Measurements from ENCODE around the gene SORCS2. TPM values are rescaled to one million over a fixed set of nuclear protein-coding genes. Genes with fewer than 3 reads are reported as not detected.

SORCS2 gene
- total RNA-seq, 2 experiments from 2014 or later = 0.03 TPM; not detected in 1

DNA sequence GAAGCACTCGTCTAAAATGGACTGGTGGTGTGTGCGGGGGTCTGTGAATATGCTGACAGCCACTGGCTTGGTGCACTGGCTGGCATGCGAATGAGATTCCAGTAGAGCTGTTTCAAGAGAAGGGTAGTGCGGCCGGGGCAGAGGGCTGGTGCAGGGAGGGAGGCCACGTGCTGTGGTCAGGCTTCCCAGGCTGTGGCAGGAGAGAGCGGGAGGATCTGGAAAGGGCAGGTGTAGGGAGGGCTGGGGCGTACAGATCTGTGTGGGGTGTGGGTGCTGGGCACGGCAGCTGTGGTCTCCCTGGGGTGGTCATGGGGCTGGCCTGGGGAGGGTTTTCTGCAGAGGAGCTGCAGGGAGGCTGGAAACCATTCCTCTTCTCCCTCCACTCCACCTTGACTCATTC, 30.2 kb downstream of the SORCS2 start:
- intact Hi-C loops (cut with micrococcal nuclease; ENCODE audit: unreplicated experiment) = no loop called here
- Histone ChIP-seq H3K4me3 (ENCODE audit: low read depth, low read length, poor library complexity, severe bottlenecking) (no peak overlapping the region), H2AFZ (ENCODE audit: low read length) (no peak overlapping the region), H3K79me2 (ENCODE audit: insufficient read depth, low read depth, low read length) (no peaks in the 10 kb centered on the region), H3K4me1 (ENCODE audit: insufficient read depth, low read length, poor library complexity, severe bottlenecking) (no peaks in the 10 kb centered on the region), H4K20me1 (ENCODE audit: insufficient read depth, low read length) (no peaks in the 10 kb centered on the region), H3K9me3 (ENCODE audit: low read length) (no peaks in the 10 kb centered on the region), H3K27ac (ENCODE audit: low read depth, low read length, poor library complexity, severe bottlenecking) (no peak overlapping the region), H3K9me2 (ENCODE audit: insufficient read depth, low read length) (no peaks in the 10 kb centered on the region), H3K36me3 (ENCODE audit: insufficient read depth, low read length) (no peaks in the 10 kb centered on the region), H3K4me2 (ENCODE audit: low read length) (no peak overlapping the region)
- ChIA-PET POLR2A (no interaction called here), CTCF (ENCODE audit: unreplicated experiment) (no interaction called here)
- TF ChIP-seq, protein P1, sequence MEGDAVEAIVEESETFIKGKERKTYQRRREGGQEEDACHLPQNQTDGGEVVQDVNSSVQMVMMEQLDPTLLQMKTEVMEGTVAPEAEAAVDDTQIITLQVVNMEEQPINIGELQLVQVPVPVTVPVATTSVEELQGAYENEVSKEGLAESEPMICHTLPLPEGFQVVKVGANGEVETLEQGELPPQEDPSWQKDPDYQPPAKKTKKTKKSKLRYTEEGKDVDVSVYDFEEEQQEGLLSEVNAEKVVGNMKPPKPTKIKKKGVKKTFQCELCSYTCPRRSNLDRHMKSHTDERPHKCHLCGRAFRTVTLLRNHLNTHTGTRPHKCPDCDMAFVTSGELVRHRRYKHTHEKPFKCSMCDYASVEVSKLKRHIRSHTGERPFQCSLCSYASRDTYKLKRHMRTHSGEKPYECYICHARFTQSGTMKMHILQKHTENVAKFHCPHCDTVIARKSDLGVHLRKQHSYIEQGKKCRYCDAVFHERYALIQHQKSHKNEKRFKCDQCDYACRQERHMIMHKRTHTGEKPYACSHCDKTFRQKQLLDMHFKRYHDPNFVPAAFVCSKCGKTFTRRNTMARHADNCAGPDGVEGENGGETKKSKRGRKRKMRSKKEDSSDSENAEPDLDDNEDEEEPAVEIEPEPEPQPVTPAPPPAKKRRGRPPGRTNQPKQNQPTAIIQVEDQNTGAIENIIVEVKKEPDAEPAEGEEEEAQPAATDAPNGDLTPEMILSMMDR (conservative IDR thresholded peaks at IDR 0.05; ENCODE audit: low read length) = no peak
- TF ChIP-seq EZH2phosphoT487 (IDR thresholded peaks at IDR 0.05; ENCODE audit: borderline replicate concordance, low read depth, low read length) = no peak
- DNase-seq (ENCODE audit: low spot score) = no peak
- BruUV-seq (replicated peaks) = no TSS peak

DNA sequence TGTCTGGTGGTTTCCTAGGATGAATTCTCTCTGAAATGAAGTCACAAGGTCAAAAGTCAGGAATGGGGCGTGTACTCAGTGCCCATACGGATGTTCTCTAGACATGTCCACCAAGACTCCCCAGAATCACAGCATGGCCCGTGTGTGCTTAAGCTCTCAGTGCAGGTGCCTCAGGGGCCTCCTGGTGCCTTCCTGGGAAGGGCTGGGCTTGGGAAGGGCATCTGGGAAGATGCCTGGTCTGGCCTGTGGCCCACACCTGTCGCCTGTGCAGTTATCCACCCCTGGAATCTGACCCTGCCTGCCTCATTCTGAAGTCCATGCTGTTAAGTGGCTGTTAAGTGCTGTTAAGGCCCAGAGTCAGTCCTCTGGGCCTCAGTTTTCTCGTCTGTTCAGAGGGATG, 31.2 kb downstream of the SORCS2 start:
- ChIA-PET CTCF (ENCODE audit: unreplicated experiment) (no interaction called here), POLR2A (no interaction called here)
- TF ChIP-seq EZH2phosphoT487 (IDR thresholded peaks at IDR 0.05; ENCODE audit: borderline replicate concordance, low read depth, low read length) = no peak
- TF ChIP-seq, protein P1 (conservative IDR thresholded peaks at IDR 0.05; ENCODE audit: low read length) = no peak

DNA sequence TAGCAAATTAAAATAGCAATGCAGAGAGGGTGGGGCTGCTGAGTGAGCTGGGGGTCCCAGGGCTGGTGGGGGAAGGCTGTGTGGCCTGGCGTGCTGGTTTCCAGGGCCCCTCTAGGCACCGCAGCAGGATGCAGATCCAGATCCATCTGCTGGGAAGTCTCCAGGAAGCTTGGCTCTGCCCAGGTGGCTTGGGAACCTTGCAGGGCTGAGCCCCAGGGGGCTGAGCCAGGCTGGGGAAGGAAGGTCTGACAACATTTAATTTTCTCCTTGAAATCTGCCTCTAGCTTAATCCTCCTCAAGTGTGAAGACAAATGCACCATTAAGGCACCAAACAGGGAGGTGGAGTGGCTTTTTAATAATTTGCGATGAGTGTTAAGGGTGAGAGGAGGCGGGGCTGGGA, 31.7 kb downstream of the SORCS2 start:
- Histone ChIP-seq H3K4me1 (ENCODE audit: insufficient read depth, low read length, poor library complexity, severe bottlenecking) (no peaks in the 10 kb centered on the region), H3K4me2 (ENCODE audit: low read length) (no peak overlapping the region), H3K4me3 (ENCODE audit: low read depth, low read length, poor library complexity, severe bottlenecking) (no peak overlapping the region), H2AFZ (ENCODE audit: low read length) (no peak overlapping the region), H3K79me2 (ENCODE audit: insufficient read depth, low read depth, low read length) (no peaks in the 10 kb centered on the region), H3K9me3 (ENCODE audit: low read length) (no peaks in the 10 kb centered on the region), H3K27ac (ENCODE audit: low read depth, low read length, poor library complexity, severe bottlenecking) (no peak overlapping the region), H3K9me2 (ENCODE audit: insufficient read depth, low read length) (no peaks in the 10 kb centered on the region), H4K20me1 (ENCODE audit: insufficient read depth, low read length) (no peaks in the 10 kb centered on the region), H3K36me3 (ENCODE audit: insufficient read depth, low read length) (no peaks in the 10 kb centered on the region)
- TF ChIP-seq, protein P1 (conservative IDR thresholded peaks at IDR 0.05; ENCODE audit: low read length) = no peak
- TF ChIP-seq EZH2phosphoT487 (IDR thresholded peaks at IDR 0.05; ENCODE audit: borderline replicate concordance, low read depth, low read length) = no peak
- BruUV-seq (replicated peaks) = no TSS peak
- DNase-seq (ENCODE audit: low spot score) = no peak
- intact Hi-C loops (cut with micrococcal nuclease; ENCODE audit: unreplicated experiment) = no loop called here
- CTCF ChIA-PET (ENCODE audit: unreplicated experiment) = no interaction called here
- POLR2A ChIA-PET = no interaction called here

More for the DNA sequence above, 31.2 kb downstream of the SORCS2 start:
- Histone ChIP-seq H3K9me2 (ENCODE audit: insufficient read depth, low read length) (no peaks in the 10 kb centered on the region), H3K79me2 (ENCODE audit: insufficient read depth, low read depth, low read length) (no peaks in the 10 kb centered on the region), H3K4me1 (ENCODE audit: insufficient read depth, low read length, poor library complexity, severe bottlenecking) (no peaks in the 10 kb centered on the region), H3K27ac (ENCODE audit: low read depth, low read length, poor library complexity, severe bottlenecking) (no peak overlapping the region), H4K20me1 (ENCODE audit: insufficient read depth, low read length) (no peaks in the 10 kb centered on the region), H3K9me3 (ENCODE audit: low read length) (no peaks in the 10 kb centered on the region), H2AFZ (ENCODE audit: low read length) (no peak overlapping the region), H3K4me2 (ENCODE audit: low read length) (no peak overlapping the region), H3K4me3 (ENCODE audit: low read depth, low read length, poor library complexity, severe bottlenecking) (no peak overlapping the region), H3K36me3 (ENCODE audit: insufficient read depth, low read length) (no peaks in the 10 kb centered on the region)
- intact Hi-C loops (cut with micrococcal nuclease; ENCODE audit: unreplicated experiment) = no loop called here
- no peak for DNase-seq (ENCODE audit: low spot score)
- BruUV-seq (replicated peaks) = no TSS peak

All from OCI-LY7 (cell line).